ENCODE data around the gene GDPD5.

- TF ChIP-seq CTCF (IDR thresholded peaks at IDR 0.05; ENCODE audit: insufficient read depth, low read length, poor library complexity, severe bottlenecking) (no peak), EZH2phosphoT487 (conservative IDR thresholded peaks at IDR 0.05; ENCODE audit: low read length) (no peak)
Observed at GRCh38 chr11:75543806-75544205, 18.1 kb upstream of the GDPD5 start.
